Neural cell (in vitro differentiated cells): Measurements from ENCODE around the gene FYN.

Source experiments
- CTCF ChIP-seq: fragments of 450-650 bp; IDR thresholded peaks from 2 replicates; pipeline ENCODE4 v1.5.1; 2014; ENCODE audit warnings: antibody characterized with exemption, mild to moderate bottlenecking, moderate library complexity; ENCODE audit not compliant: poor library complexity, severe bottlenecking
- EP300 ChIP-seq: fragments of 450-650 bp; conservative IDR thresholded peaks from 2 replicates; pipeline ENCODE4 v1.6.1; 2014; ENCODE audit warnings: antibody characterized with exemption, mild to moderate bottlenecking, moderate library complexity; ENCODE audit not compliant: poor library complexity, severe bottlenecking
- EZH2 ChIP-seq: fragments of 200-600, 300-800 bp; shearing (Covaris generic), sonication (generic); IDR thresholded peaks from 2 replicates; pipeline ENCODE4 v1.6.1; 2014; ENCODE audit warnings: antibody characterized with exemption, low read length, borderline replicate concordance, mild to moderate bottlenecking; ENCODE audit not compliant: insufficient read depth, poor library complexity, severe bottlenecking
- REST ChIP-seq: IDR thresholded peaks from 2 replicates; pipeline ENCODE4 v1.6.1; 2012; ENCODE audit warnings: borderline replicate concordance
- TAF1 ChIP-seq: IDR thresholded peaks from 2 replicates; pipeline ENCODE4 v1.6.1; 2012; ENCODE audit warnings: low read depth

- no peak for TF ChIP-seq EP300
- no peak for TF ChIP-seq REST
- TF ChIP-seq TAF1 = no peak
- no peak for TF ChIP-seq EZH2
- no peak for TF ChIP-seq CTCF
Measured at GRCh38 chr6:111754423-111754822, 118.8 kb downstream of the FYN start.
